Nephron progenitor cell (in vitro differentiated cells): Measurements from ENCODE around the gene CRTAP.
"Not testable (repeated sequence)": the region's sequence is repeated elsewhere in the genome, so short reads cannot be mapped to it uniquely, and the experiment has no call there.

ENCODE experiments used
- DNase-seq: peaks from one replicate; pipeline ENCODE4 v3.0.0; 2021
- H3K27ac Mint-ChIP-seq: 2 replicates; pipeline ENCODE4 v1.8.0; 2021; ENCODE audit warnings: mild to moderate bottlenecking, moderate library complexity, mixed read lengths
- H3K27me3 Mint-ChIP-seq: 2 replicates; pipeline ENCODE4 v1.8.0; 2021; ENCODE audit warnings: mild to moderate bottlenecking, low read depth, mixed read lengths; ENCODE audit not compliant: poor library complexity
- H3K36me3 Mint-ChIP-seq: 2 replicates; pipeline ENCODE4 v1.8.0; 2021; ENCODE audit warnings: low read depth, mixed read lengths
- H3K4me1 Mint-ChIP-seq: 2 replicates; pipeline ENCODE4 v1.8.0; 2021; ENCODE audit warnings: mixed read lengths
- H3K4me3 Mint-ChIP-seq: 2 replicates; pipeline ENCODE4 v1.8.0; 2021; ENCODE audit warnings: mild to moderate bottlenecking, moderate library complexity, mixed read lengths
- H3K9me3 Mint-ChIP-seq: 2 replicates; pipeline ENCODE4 v1.8.0; 2021; ENCODE audit warnings: mild to moderate bottlenecking, moderate library complexity, mixed read lengths
- CTCF ChIP-seq: fragments of 200-600 bp; sonication (generic); IDR thresholded peaks from 2 replicates; pipeline ENCODE4 v1.5.0; 2021; ENCODE audit warnings: antibody characterized with exemption

CRTAP gene

DNA sequence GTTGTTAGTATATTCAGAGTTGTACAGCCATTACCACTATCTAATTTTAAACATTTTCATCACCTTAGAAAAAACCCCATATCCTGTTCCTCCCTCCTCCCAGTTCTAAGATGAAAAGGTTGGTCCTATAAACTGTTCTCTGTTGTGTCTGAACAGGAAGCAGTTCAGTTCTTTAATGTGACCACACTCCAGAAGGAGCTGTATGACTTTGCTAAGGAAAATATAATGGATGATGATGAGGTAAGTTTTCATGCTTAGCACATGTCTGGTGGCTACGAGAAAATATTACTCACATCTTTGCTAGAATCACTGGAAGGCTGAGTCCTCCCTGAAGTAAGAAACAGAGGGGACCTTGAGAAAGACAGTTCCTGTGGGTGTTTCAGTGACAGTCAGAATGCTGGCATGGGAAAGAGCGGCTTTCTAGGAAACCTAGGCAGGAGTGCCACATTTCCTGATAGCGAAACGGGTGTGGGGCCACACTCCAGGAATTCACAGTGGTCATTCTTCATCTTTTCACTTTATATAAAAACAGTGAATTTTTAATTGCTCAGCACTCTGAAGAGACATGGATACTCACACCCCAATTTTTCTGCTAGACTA lies 20.3 kb downstream of the CRTAP start:
- Mint-ChIP-seq H3K9me3 (no peaks in the 10 kb centered on the region), H3K4me3 (no peak overlapping the region), H3K27me3 (no peaks in the 10 kb centered on the region), H3K27ac (no peak overlapping the region), H3K4me1 (no peaks in the 10 kb centered on the region), H3K36me3 (peaks cover 45% of the 10 kb centered on the region)
- DNase-seq: no peak
- no peak for TF ChIP-seq CTCF

DNA sequence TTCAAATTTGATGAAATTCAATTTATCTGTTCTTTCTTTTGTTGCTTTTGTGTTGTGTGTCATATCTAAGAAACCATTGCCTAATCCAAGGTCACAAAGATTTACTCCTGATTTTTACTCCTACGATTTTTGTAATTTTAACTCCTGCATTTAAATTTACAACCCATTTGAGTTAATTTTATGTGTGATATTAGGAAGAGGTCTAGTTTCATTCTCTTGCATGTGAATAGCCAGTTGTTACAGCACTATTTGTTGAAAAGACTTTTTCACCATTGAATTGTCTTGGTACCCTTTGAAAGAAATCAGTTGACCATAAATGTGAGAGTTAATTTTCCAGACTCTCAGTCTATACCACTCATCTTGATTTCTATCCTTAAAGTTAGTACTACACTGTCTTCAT lies 23.9 kb downstream of the CRTAP start:
- Mint-ChIP-seq H3K36me3 (peaks cover 64% of the 10 kb centered on the region), H3K9me3 (no peaks in the 10 kb centered on the region), H3K27ac (no peak overlapping the region), H3K4me3 (no peak overlapping the region), H3K4me1 (peaks cover 7% of the 10 kb centered on the region), H3K27me3 (no peaks in the 10 kb centered on the region)
- no peak for DNase-seq
- TF ChIP-seq CTCF: no peak

DNA sequence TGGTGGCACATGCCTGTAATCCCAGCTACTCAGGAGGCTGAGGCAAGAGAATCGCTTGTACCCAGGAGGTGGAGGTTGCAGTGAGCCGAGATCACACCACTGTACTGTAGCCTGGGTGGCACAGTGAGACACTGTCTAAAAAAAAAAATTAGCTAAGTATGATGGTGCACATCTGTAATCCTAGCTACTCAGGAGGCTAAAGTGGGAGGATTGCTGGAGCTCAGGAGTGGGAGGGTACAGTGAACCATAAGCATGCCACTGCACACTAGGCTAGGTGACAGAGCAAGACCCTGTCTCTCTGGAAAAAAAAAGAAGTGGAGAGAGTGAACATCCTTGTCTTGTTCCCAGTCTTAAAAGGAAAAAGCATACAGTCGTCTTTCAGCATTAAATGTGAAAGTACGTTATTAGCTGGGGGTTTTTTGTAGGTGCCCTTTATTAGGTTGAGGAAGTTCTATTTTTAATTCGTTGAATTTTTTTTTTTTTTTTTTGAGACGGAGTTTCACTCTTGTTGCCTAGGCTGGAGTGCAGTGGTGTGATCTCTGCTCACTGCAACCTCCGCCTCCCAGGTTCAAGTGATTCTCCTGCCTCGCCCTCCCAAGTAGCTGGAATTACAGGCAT lies 25.3 kb downstream of the CRTAP start:
- H3K4me3 Mint-ChIP-seq, DNase-seq, H3K27ac Mint-ChIP-seq, H3K4me1 Mint-ChIP-seq, H3K27me3 Mint-ChIP-seq, H3K9me3 Mint-ChIP-seq: not testable (repeated sequence)
- H3K36me3 Mint-ChIP-seq: peaks cover 67% of the 10 kb centered on the region

DNA sequence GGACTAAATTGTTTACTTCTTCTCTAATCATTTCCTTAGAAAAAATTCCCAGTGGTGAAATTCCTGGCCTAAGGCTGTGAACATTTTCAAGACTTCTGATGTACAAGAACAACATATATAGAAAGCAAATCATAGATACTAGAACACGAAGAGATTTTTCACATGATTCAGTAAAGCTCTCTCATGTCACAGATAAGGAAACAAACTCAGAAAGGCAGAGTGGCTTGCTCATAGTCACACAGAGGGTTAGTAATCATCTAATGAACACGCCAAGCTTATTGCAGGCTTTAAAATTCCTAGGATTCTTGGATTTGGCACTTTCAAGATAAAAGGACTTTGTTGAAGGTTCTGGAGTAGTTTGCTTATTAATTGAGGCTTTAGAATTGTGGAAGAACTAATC lies 26.2 kb downstream of the CRTAP start:
- Mint-ChIP-seq H3K4me1 (peaks cover 7% of the 10 kb centered on the region), H3K9me3 (no peaks in the 10 kb centered on the region), H3K4me3 (no peak overlapping the region), H3K27ac (no peak overlapping the region), H3K27me3 (no peaks in the 10 kb centered on the region), H3K36me3 (peaks cover 65% of the 10 kb centered on the region)
- no peak for DNase-seq
- no peak for TF ChIP-seq CTCF

GRCh38 chr3:33141006-33141405 lies 27.2 kb downstream of the CRTAP start:
- Mint-ChIP-seq H3K27me3 (no peaks in the 10 kb centered on the region), H3K4me3 (no peak overlapping the region), H3K4me1 (peaks cover 7% of the 10 kb centered on the region), H3K9me3 (no peaks in the 10 kb centered on the region), H3K27ac (peak overlapping the region; percentile 72), H3K36me3 (peaks cover 59% of the 10 kb centered on the region)
- DNase-seq: no peak
- no peak for TF ChIP-seq CTCF

DNA sequence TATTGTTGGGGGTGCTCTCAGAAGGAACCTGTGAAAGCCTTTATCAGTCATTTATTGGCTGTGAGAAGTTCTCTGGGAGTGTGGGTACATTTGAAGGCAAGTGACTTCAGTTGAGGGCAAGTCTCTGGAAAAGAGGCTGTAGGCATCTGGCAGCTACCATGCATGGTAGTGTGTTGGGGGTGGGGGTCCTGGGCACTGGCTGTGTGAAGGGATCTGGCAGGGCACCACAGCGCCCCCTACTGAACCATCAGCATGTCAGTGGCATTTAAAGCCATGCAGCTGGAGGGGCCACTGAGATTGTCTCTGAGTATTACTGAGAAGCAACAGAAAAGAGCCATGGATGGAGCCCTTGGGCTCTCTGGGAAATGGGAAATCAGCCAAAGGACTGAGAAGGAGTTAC lies 30.6 kb downstream of the CRTAP start:
- H3K27me3 Mint-ChIP-seq: no peaks in the 10 kb centered on the region
- peak; percentile 14 for DNase-seq
- H3K4me1 Mint-ChIP-seq: peaks cover 14% of the 10 kb centered on the region
- no peak overlapping the region for H3K27ac Mint-ChIP-seq
- no peak overlapping the region for H3K4me3 Mint-ChIP-seq
- no peak for TF ChIP-seq CTCF
- peaks cover 44% of the 10 kb centered on the region for H3K36me3 Mint-ChIP-seq
- no peaks in the 10 kb centered on the region for H3K9me3 Mint-ChIP-seq
